ENCODE data around the gene ALDH9A1.

DNA sequence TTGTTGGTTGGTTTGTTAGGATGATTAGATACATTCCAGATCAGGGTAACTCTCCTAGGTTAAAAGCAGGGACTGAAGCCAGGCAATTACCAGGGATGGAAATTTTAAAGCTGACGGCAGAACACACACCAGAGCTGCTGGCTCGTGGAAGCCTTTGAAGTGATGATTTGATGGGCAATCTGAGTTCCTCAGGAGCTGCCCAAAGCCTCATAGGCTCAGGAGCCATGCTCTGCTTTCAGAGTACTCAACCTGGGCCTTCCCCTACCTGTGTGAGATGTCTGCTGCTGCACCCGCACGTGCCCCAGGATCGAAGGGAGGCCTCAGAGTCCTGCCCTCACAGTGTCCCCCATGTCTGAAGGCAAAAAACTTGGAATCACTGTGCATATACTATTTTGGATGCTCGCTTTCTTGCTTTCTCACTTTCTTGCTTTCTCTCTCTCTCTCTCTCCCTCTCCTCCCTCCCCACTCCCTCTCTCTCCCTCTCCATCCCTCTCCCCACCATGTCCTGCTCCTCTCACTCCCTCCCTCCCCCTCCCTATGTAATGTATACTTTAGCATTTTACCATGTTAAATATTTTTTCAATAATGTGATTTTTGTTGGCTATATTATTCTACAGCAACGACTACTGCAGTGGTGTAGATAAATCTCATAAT lies 49.3 kb downstream of the ALDH9A1 start:
- TF ChIP-seq RAD21 (IDR thresholded peaks at IDR 0.05; ENCODE audit: low read length) (no peak), MAZ (IDR thresholded peaks at IDR 0.05; ENCODE audit: borderline replicate concordance, low read depth, low read length) (no peak), RFX5 (IDR thresholded peaks at IDR 0.05; ENCODE audit: low read depth, low read length) (no peak), CEBPB (IDR thresholded peaks at IDR 0.05; ENCODE audit: low read depth, low read length) (no peak), POLR2A (IDR thresholded peaks at IDR 0.05; ENCODE audit: low read depth, low read length) (no peak), SMC3 (IDR thresholded peaks at IDR 0.05; ENCODE audit: low read depth, low read length) (no peak), RCOR1 (IDR thresholded peaks at IDR 0.05; ENCODE audit: insufficient replicate concordance, low read length) (no peak)
- TF ChIP-seq, protein P1, sequence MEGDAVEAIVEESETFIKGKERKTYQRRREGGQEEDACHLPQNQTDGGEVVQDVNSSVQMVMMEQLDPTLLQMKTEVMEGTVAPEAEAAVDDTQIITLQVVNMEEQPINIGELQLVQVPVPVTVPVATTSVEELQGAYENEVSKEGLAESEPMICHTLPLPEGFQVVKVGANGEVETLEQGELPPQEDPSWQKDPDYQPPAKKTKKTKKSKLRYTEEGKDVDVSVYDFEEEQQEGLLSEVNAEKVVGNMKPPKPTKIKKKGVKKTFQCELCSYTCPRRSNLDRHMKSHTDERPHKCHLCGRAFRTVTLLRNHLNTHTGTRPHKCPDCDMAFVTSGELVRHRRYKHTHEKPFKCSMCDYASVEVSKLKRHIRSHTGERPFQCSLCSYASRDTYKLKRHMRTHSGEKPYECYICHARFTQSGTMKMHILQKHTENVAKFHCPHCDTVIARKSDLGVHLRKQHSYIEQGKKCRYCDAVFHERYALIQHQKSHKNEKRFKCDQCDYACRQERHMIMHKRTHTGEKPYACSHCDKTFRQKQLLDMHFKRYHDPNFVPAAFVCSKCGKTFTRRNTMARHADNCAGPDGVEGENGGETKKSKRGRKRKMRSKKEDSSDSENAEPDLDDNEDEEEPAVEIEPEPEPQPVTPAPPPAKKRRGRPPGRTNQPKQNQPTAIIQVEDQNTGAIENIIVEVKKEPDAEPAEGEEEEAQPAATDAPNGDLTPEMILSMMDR (conservative IDR thresholded peaks at IDR 0.05; ENCODE audit: low read depth, low read length), result no peak
